ENCODE results near the gene CDH13. TPM values are rescaled to one million over a fixed set of nuclear protein-coding genes. Genes with fewer than 3 reads are reported as not detected.

The CDH13 gene
- total and polyA plus RNA-seq, 9 of the 15 experiments (the other 6 are each of a cell fraction or from before 2014, with no cell fraction given), result 0.03 TPM; not detected in 8

DNA sequence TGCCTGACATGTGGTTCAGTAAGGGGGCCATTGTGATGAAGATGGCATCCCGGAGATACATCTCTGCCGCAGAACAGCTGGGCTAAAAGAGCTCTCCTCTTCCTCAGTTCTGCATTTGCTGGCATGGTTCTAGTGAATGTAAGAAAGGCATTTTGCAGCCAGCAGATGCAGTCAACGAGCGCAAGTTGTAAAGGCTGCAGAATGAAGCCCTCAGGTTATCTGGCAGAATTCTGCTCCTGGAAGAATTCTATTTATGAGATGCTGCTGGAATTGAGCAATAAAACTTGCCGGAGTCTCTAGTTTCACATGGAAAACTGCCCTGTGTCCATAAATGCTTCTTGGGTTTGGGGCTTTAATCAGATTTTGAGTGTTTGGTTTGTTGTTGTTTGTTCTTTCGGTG, 1004.2 kb downstream of the CDH13 start:
- no TSS peak for BruUV-seq (replicated peaks)
- no peak for FAIRE-seq
- peaks cover 0 to 12% of the 10 kb centered on the region in 2 experiments; a peak in 4 of 5 replicates for H3K27me3 ChIP-seq (ENCODE audit: control insufficient read depth in 2 of 2, insufficient read depth in 2 of 2, low read length in 2 of 2)
- 2% methylated on average over 6 of the region's 6 CpGs for WGBS (ENCODE audit: insufficient coverage, low coverage, missing lambda C conversion rate)
- H3K4me1 ChIP-seq (replicated peaks in 1 of 2; ENCODE audit: control insufficient read depth in 2 of 2, insufficient read depth in 2 of 2, low read length in 2 of 2), result no peaks in the 10 kb centered on the region
- in situ Hi-C loops (cut with MboI) (no loop called here), intact Hi-C loops (cut with micrococcal nuclease) (no loop called here)
- H4K20me1 ChIP-seq (replicated peaks; ENCODE audit: control insufficient read depth, insufficient read depth, low read length), result no peaks in the 10 kb centered on the region
- H3K4me2 ChIP-seq (ENCODE audit: insufficient read depth, low read length), result no peak overlapping the region
- DNase-seq (ENCODE audit: extremely low read depth in 1 of 4, low spot score in 3 of 4), result no peak
- no peak overlapping the region for H3K27ac ChIP-seq (ENCODE audit: extremely low read depth, low read depth, low read length)
- H2AFZ ChIP-seq (ENCODE audit: low read depth, low read length), result no peak overlapping the region
- no peak for ATAC-seq
- TF ChIP-seq ATF1 (CRISPR knock-in tag; IDR thresholded peaks at IDR 0.05), result no peak
- TF ChIP-seq ATF1 (tag; IDR thresholded peaks at IDR 0.05), result no peak
- TF ChIP-seq, protein P1, sequence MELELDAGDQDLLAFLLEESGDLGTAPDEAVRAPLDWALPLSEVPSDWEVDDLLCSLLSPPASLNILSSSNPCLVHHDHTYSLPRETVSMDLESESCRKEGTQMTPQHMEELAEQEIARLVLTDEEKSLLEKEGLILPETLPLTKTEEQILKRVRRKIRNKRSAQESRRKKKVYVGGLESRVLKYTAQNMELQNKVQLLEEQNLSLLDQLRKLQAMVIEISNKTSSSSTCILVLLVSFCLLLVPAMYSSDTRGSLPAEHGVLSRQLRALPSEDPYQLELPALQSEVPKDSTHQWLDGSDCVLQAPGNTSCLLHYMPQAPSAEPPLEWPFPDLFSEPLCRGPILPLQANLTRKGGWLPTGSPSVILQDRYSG (tag; conservative IDR thresholded peaks at IDR 0.05; ENCODE audit: low read depth), result no peak
- TF ChIP-seq MCM3 (IDR thresholded peaks at IDR 0.05), result no peak
- no peak for TF ChIP-seq ZNF274 (IDR thresholded peaks at IDR 0.05; ENCODE audit: borderline replicate concordance, low read depth, low read length)
- no peak for TF ChIP-seq MTF1 (CRISPR knock-in tag; IDR thresholded peaks at IDR 0.05; ENCODE audit: borderline replicate concordance)
- no peak for TF ChIP-seq KLF13 (tag; IDR thresholded peaks at IDR 0.05; ENCODE audit: borderline replicate concordance, low read depth)
- TF ChIP-seq PHB (CRISPR knock-in tag; IDR thresholded peaks at IDR 0.05), result no peak
- no peak for TF ChIP-seq HNRNPL (IDR thresholded peaks at IDR 0.05; ENCODE audit: low read depth, low read length)
- TF ChIP-seq SMC3 (conservative IDR thresholded peaks at IDR 0.05; ENCODE audit: insufficient read depth, low read depth, low read length), result no peak
- TF ChIP-seq E2F4 (CRISPR knock-in tag; IDR thresholded peaks at IDR 0.05; ENCODE audit: low read depth), result no peak
- ChIA-PET POLR2A (interaction anchor here (0.6 kb wide), 1 partner anchor 243 kb away, joined by 4 read pairs; no protein-coding TSS in a partner anchor), CTCF (ENCODE audit: low intra/inter-chr PET ratio) (no interaction called here)
- no peak overlapping the region for H3K9ac ChIP-seq (ENCODE audit: insufficient read depth in 1 of 2, low read depth in 2 of 2, low read length in 2 of 2)
- H3K9me1 ChIP-seq (ENCODE audit: control insufficient read depth, insufficient read depth, low read length), result no peaks in the 10 kb centered on the region
- H3K79me2 ChIP-seq (ENCODE audit: control insufficient read depth, insufficient read depth, low read length), result no peaks in the 10 kb centered on the region
- no peaks in the 10 kb centered on the region for H3K9me3 ChIP-seq (replicated peaks; ENCODE audit: control insufficient read depth, insufficient read depth, low read depth, low read length)
- H3K4me3 ChIP-seq, result no peak overlapping the region
- H3K36me3 ChIP-seq (ENCODE audit: control insufficient read depth, insufficient read depth, low read length), result no peaks in the 10 kb centered on the region

All from K562 (cell line).